HEK293 (cell line): Measurements from ENCODE around the gene TMC5.

Source experiments
- CTCF ChIA-PET: fragments of 350-600 bp; formaldehyde crosslinking; extraction: SDS; loops from one replicate; lab custom pipeline; 2021; ENCODE audit warnings: antibody characterized with exemption; lab: Yijun Ruan, JAX
- POLR2A ChIA-PET: fragments of 300-600 bp; formaldehyde crosslinking; extraction: SDS; loops from one replicate; lab custom pipeline; 2020; ENCODE audit warnings: antibody characterized with exemption, inconsistent platforms; lab: Yijun Ruan, JAX
- H3K27ac ChIP-seq: fragments of 200-500 bp; sonication (Bioruptor generic); 2 replicates; pipeline ENCODE4 v1.5.1; 2014; ENCODE audit warnings: low read depth, low read length, control low read depth, inconsistent platforms; ENCODE audit errors: extremely low read depth
- H3K36me3 ChIP-seq, 2 experiments: fragments of 200-500 bp in 1 of 2; sonication (Bioruptor generic) in 1 of 2; 1 replicate in 1 of 2; 2 replicates in 1 of 2; pipeline ENCODE4 v1.5.1; 2014 to 2017; ENCODE audit warnings: inconsistent platforms in 2 of 2, low read length in 2 of 2; ENCODE audit not compliant: control insufficient read depth in 2 of 2, insufficient read depth in 1 of 2
- H3K4me1 ChIP-seq: fragments of 200-500 bp; sonication (Bioruptor generic); 2 replicates; pipeline ENCODE4 v1.5.1; 2014; ENCODE audit warnings: mild to moderate bottlenecking, low read length, inconsistent platforms; ENCODE audit not compliant: control insufficient read depth, insufficient read depth
- H3K4me3 ChIP-seq: 2 replicates; pipeline ENCODE4 v1.5.1; 2011; ENCODE audit warnings: low read depth, mild to moderate bottlenecking, control low read depth, low read length, moderate library complexity
- H3K9me3 ChIP-seq: fragments of 200-500 bp; sonication (Bioruptor generic); 2 replicates; pipeline ENCODE4 v1.5.1; 2014; ENCODE audit warnings: low read depth, low read length, inconsistent platforms; ENCODE audit not compliant: control insufficient read depth, insufficient read depth
- ATF2 ChIP-seq: fragments of 450-650 bp; formaldehyde crosslinking; IDR thresholded peaks from 2 replicates; pipeline ENCODE4 v1.5.1; 2016; ENCODE audit warnings: missing biosample characterization, missing genetic modification characterization, low read depth
- EGR2 ChIP-seq: fragments of 450-650 bp; formaldehyde crosslinking; IDR thresholded peaks from 2 replicates; pipeline ENCODE4 v1.5.1; 2016; ENCODE audit warnings: low read depth, missing biosample characterization, missing genetic modification characterization
- INSM2 ChIP-seq: fragments of 450-650 bp; formaldehyde crosslinking; IDR thresholded peaks from 2 replicates; pipeline ENCODE4 v1.5.1; 2016; ENCODE audit warnings: missing biosample characterization, missing genetic modification characterization
- KLF7 ChIP-seq: fragments of 450-650 bp; formaldehyde crosslinking; IDR thresholded peaks from 2 replicates; pipeline ENCODE4 v1.5.1; 2016; ENCODE audit warnings: missing biosample characterization, missing genetic modification characterization, borderline replicate concordance
- KLF8 ChIP-seq: fragments of 450-650 bp; formaldehyde crosslinking; IDR thresholded peaks from 2 replicates; pipeline ENCODE4 v1.5.1; 2016; ENCODE audit warnings: missing biosample characterization, missing genetic modification characterization
- MYNN ChIP-seq: fragments of 450-650 bp; formaldehyde crosslinking; IDR thresholded peaks from 2 replicates; pipeline ENCODE4 v1.5.1; 2016; ENCODE audit warnings: missing biosample characterization, missing genetic modification characterization, borderline replicate concordance
- REPIN1 ChIP-seq: fragments of 450-650 bp; formaldehyde crosslinking; IDR thresholded peaks from 2 replicates; pipeline ENCODE4 v1.5.1; 2017; ENCODE audit warnings: missing biosample characterization, missing genetic modification characterization, low read depth
- SP2 ChIP-seq: fragments of 450-650 bp; formaldehyde crosslinking; IDR thresholded peaks from 2 replicates; pipeline ENCODE4 v1.5.1; 2016; ENCODE audit warnings: missing biosample characterization, missing genetic modification characterization
- ZFHX2 ChIP-seq: fragments of 450-650 bp; formaldehyde crosslinking; conservative IDR thresholded peaks from 2 replicates; pipeline ENCODE4 v1.5.1; 2016; ENCODE audit warnings: missing biosample characterization, missing genetic modification characterization
- ZNF112 ChIP-seq: fragments of 450-650 bp; formaldehyde crosslinking; IDR thresholded peaks from 2 replicates; pipeline ENCODE4 v1.5.0; 2017; ENCODE audit warnings: missing biosample characterization, missing genetic modification characterization
- ZNF133 ChIP-seq: fragments of 450-650 bp; formaldehyde crosslinking; IDR thresholded peaks from 2 replicates; pipeline ENCODE4 v1.5.1; 2016; ENCODE audit warnings: missing biosample characterization, missing genetic modification characterization
- ZNF335 ChIP-seq: fragments of 450-650 bp; formaldehyde crosslinking; conservative IDR thresholded peaks from 2 replicates; pipeline ENCODE4 v1.5.1; 2016; ENCODE audit warnings: missing biosample characterization, missing genetic modification characterization
- ZNF398 ChIP-seq: fragments of 450-650 bp; formaldehyde crosslinking; IDR thresholded peaks from 2 replicates; pipeline ENCODE4 v1.5.1; 2017; ENCODE audit warnings: missing biosample characterization, missing genetic modification characterization
- ZNF558 ChIP-seq: fragments of 450-650 bp; formaldehyde crosslinking; IDR thresholded peaks from 2 replicates; pipeline ENCODE4 v1.5.1; 2016; ENCODE audit warnings: missing biosample characterization, missing genetic modification characterization
- ZNF830 ChIP-seq: fragments of 450-650 bp; IDR thresholded peaks from 2 replicates; pipeline ENCODE4 v1.5.0; 2018; ENCODE audit warnings: missing biosample characterization, missing genetic modification characterization, low read depth, mild to moderate bottlenecking, moderate library complexity
- ZNF843 ChIP-seq: fragments of 450-650 bp; formaldehyde crosslinking; IDR thresholded peaks from 2 replicates; pipeline ENCODE4 v1.5.1; 2016; ENCODE audit warnings: missing biosample characterization, missing genetic modification characterization
- ZSCAN4 ChIP-seq: fragments of 450-650 bp; formaldehyde crosslinking; IDR thresholded peaks from 2 replicates; pipeline ENCODE4 v1.5.1; 2017; ENCODE audit warnings: missing biosample characterization, missing genetic modification characterization

TMC5 gene

GRCh38 chr16:19430345-19430744 lies 12.7 kb downstream of the TMC5 start:
- no peak overlapping the region for H3K27ac ChIP-seq
- ChIA-PET CTCF (interaction anchor here (0.6 to 0.7 kb wide), 4 partner anchors 14 to 468 kb away, joined by 3 to 4 read pairs (median 4); no protein-coding TSS in a partner anchor), POLR2A (interaction anchor here (0.6 kb wide), 1 partner anchor 62 kb away, joined by 3 read pairs; no protein-coding TSS in a partner anchor)

GRCh38 chr16:19431636-19432340 lies 14.1 kb downstream of the TMC5 start:
- Histone ChIP-seq H3K4me3 (no peak overlapping the region), H3K9me3 (no peaks in the 10 kb centered on the region), H3K36me3 (no peaks in the 10 kb centered on the region), H3K4me1 (no peaks in the 10 kb centered on the region), H3K27ac (no peak overlapping the region)
- POLR2A ChIA-PET: no interaction called here
- CTCF ChIA-PET: interaction anchor here (0.7 to 1.1 kb wide), 2 partner anchors 39 to 43 kb away, joined by 3 to 6 read pairs; no protein-coding TSS in a partner anchor
- TF ChIP-seq ATF2 (tag by site-specific recombination) (no peak), KLF8 (tag by site-specific recombination) (no peak), ZFHX2 (tag by site-specific recombination) (peak; percentile 23; the same call in 1 of the 2 replicates), ZNF112 (no peak), INSM2 (tag by site-specific recombination) (no peak), EGR2 (tag by site-specific recombination) (0 out of 2 replicates have a peak, but pooled peaks have one; percentile 27)

More at GRCh38 chr16:19430345-19430744, 12.7 kb downstream of the TMC5 start:
- Histone ChIP-seq H3K36me3 (no peaks in the 10 kb centered on the region), H3K9me3 (no peaks in the 10 kb centered on the region), H3K4me1 (no peaks in the 10 kb centered on the region), H3K4me3 (no peak overlapping the region)
- TF ChIP-seq ZNF335 (tag by site-specific recombination) (no peak), ZNF830 (tag by site-specific recombination) (no peak), ZNF133 (no peak), ZNF558 (tag by site-specific recombination) (no peak), ZNF843 (tag by site-specific recombination) (no peak), SP2 (tag by site-specific recombination) (no peak), ZNF398 (no peak), MYNN (tag by site-specific recombination) (no peak), KLF7 (tag by site-specific recombination) (no peak), ZSCAN4 (tag by site-specific recombination) (no peak), REPIN1 (tag by site-specific recombination) (no peak)
